ENCODE results near the gene ABLIM2. TPM values are rescaled to one million over a fixed set of nuclear protein-coding genes. Genes with fewer than 3 reads are reported as not detected.

Gene ABLIM2
- total RNA-seq, 1 experiment from 2014 or later: 1.0 TPM

DNA sequence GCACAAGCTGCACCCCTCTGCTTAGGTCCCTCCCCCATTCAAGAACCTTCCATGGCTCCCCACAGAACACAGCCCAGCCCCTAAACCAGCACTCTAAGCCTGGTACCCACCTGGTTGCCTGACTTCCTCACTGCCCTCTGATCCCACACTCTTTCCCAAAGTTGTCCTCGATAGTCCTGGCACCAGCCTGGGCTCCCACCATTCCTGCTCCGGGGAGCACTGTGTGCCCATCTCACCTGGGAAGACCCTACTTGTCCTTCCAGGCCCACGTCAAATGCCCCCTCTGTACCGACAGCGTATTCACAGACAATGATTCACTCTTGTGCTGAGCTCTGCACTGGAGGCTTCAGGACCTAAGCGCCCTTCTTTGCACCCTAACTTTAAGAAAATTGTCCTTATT, 40.1 kb downstream of the ABLIM2 start:
- H3K4me2 ChIP-seq (ENCODE audit: insufficient read depth, insufficient read length, low read length): no peak overlapping the region
- peak overlapping the region in 2 of 3 experiments; percentile 48 to 57; a peak in 3 of 7 replicates for H3K27ac Mint-ChIP-seq
- H2BK5ac ChIP-seq (ENCODE audit: insufficient read length, low read length): no peak overlapping the region
- DNase-seq: no peak
- no CpG with 5 or more reads among the region's 6 CpGs for WGBS (ENCODE audit: extremely low coverage, insufficient read length, low lambda C conversion rate)
- H2AFZ ChIP-seq (ENCODE audit: low read length): no peak overlapping the region
- H2AK5ac ChIP-seq (ENCODE audit: insufficient read length, low read length): no peak overlapping the region
- no peak overlapping the region for H2BK20ac ChIP-seq (ENCODE audit: low read depth, low read length, poor library complexity, severe bottlenecking)
- H3K27me3 Mint-ChIP-seq (ENCODE audit: low read depth): no peaks in the 10 kb centered on the region; the same call in 1 of the 2 replicates
- no peak overlapping the region; a peak in 1 of 5 replicates for H3K4me3 Mint-ChIP-seq
- no peak overlapping the region for H2BK120ac ChIP-seq (ENCODE audit: low read depth, low read length, poor library complexity, severe bottlenecking)
- no peaks in the 10 kb centered on the region for H3K79me1 ChIP-seq (ENCODE audit: insufficient read depth, low read depth, low read length, poor library complexity, severe bottlenecking)
- H4K5ac ChIP-seq (ENCODE audit: insufficient read length, low read depth, low read length): no peak overlapping the region
- no peaks in the 10 kb centered on the region for H3K79me2 ChIP-seq (ENCODE audit: insufficient read depth, low read length)
- H3K4me1 Mint-ChIP-seq: peaks cover 3 to 16% of the 10 kb centered on the region in 2 experiments
- no peaks in the 10 kb centered on the region for H3K27me3 ChIP-seq (ENCODE audit: insufficient read depth, low read length)
- no peaks in the 10 kb centered on the region for H3K23me2 ChIP-seq (ENCODE audit: insufficient read length, low read depth, low read length, poor library complexity, severe bottlenecking)
- TF ChIP-seq, protein P1, sequence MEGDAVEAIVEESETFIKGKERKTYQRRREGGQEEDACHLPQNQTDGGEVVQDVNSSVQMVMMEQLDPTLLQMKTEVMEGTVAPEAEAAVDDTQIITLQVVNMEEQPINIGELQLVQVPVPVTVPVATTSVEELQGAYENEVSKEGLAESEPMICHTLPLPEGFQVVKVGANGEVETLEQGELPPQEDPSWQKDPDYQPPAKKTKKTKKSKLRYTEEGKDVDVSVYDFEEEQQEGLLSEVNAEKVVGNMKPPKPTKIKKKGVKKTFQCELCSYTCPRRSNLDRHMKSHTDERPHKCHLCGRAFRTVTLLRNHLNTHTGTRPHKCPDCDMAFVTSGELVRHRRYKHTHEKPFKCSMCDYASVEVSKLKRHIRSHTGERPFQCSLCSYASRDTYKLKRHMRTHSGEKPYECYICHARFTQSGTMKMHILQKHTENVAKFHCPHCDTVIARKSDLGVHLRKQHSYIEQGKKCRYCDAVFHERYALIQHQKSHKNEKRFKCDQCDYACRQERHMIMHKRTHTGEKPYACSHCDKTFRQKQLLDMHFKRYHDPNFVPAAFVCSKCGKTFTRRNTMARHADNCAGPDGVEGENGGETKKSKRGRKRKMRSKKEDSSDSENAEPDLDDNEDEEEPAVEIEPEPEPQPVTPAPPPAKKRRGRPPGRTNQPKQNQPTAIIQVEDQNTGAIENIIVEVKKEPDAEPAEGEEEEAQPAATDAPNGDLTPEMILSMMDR (conservative IDR thresholded peaks at IDR 0.05): no peak
- H4K20me1 ChIP-seq (ENCODE audit: control insufficient read depth, insufficient read depth, insufficient read length): no peaks in the 10 kb centered on the region
- no peaks in the 10 kb centered on the region for H3K4me1 ChIP-seq (ENCODE audit: insufficient read depth, low read length)
- no peaks in the 10 kb centered on the region for H3K9me3 ChIP-seq (ENCODE audit: control insufficient read depth, low read depth, low read length)
- no peak overlapping the region for H2BK12ac ChIP-seq (ENCODE audit: insufficient read length, low read depth, low read length)
- no peak overlapping the region for H3K56ac ChIP-seq (ENCODE audit: insufficient read length, low read depth, low read length)
- H3K9ac ChIP-seq (ENCODE audit: extremely low read depth, insufficient read length, low read length): no peak overlapping the region
- H3K14ac ChIP-seq (ENCODE audit: insufficient read depth, low read length): no peak overlapping the region; the same call in 1 of the 2 replicates
- H3K4ac ChIP-seq (ENCODE audit: low read depth, low read length): no peak overlapping the region
- H4K91ac ChIP-seq (ENCODE audit: insufficient read length, low read depth, low read length): no peak overlapping the region
- no peaks in the 10 kb centered on the region; a peak in 1 of 7 replicates for H3K36me3 Mint-ChIP-seq (ENCODE audit: insufficient read depth in 1 of 3, low read depth in 3 of 3)
- peaks cover 0 to 5% of the 10 kb centered on the region in 2 experiments; a peak in 3 of 5 replicates for H3K9me3 Mint-ChIP-seq
- no peak overlapping the region for H3K27ac ChIP-seq (ENCODE audit: insufficient read length, low read depth, low read length)
- no peak overlapping the region for H3K18ac ChIP-seq (ENCODE audit: insufficient read length, low read depth, low read length)
- no peak overlapping the region for H3T11ph ChIP-seq (ENCODE audit: low read length)
- H2BK15ac ChIP-seq (ENCODE audit: low read depth, low read length): no peak overlapping the region
- H4K8ac ChIP-seq (replicated peaks; ENCODE audit: insufficient read length, low read depth, low read length): no peak overlapping the region
- H3K23ac ChIP-seq (ENCODE audit: insufficient read length, low read depth, low read length): no peak overlapping the region
